Measurements from ENCODE around the gene CCND2.

The CCND2 gene

GRCh38 chr12:4265280-4265679 is 8.3 kb upstream of the CCND2 start:
- Histone ChIP-seq H3K9me3 (ENCODE audit: low read depth, low read length) (no peaks in the 10 kb centered on the region), H3K36me3 (ENCODE audit: insufficient read depth, low read length) (no peaks in the 10 kb centered on the region), H3K4me3 (no peak overlapping the region), H3K9ac (ENCODE audit: insufficient read length) (no peak overlapping the region), H3K27ac (no peak overlapping the region)
- TF ChIP-seq POLR2AphosphoS5 (IDR thresholded peaks at IDR 0.05; ENCODE audit: borderline replicate concordance, low read depth, low read length) = no peak
- TF ChIP-seq EZH2 (IDR thresholded peaks at IDR 0.05) = no peak
- no peak for TF ChIP-seq FOXP2 (optimal IDR thresholded peaks at IDR 0.05; ENCODE audit: control extremely low read depth, extremely low read length, insufficient read depth)
- DNase-seq (ENCODE audit: low read depth, low spot score) = no peak

GRCh38 chr12:4266990-4267389 is 6.6 kb upstream of the CCND2 start:
- Histone ChIP-seq H3K9me3 (ENCODE audit: low read depth, low read length) (no peaks in the 10 kb centered on the region), H3K4me3 (no peak overlapping the region), H3K27ac (no peak overlapping the region), H3K9ac (ENCODE audit: insufficient read length) (no peak overlapping the region), H3K36me3 (ENCODE audit: insufficient read depth, low read length) (no peaks in the 10 kb centered on the region)
- TF ChIP-seq FOXP2 (optimal IDR thresholded peaks at IDR 0.05; ENCODE audit: control extremely low read depth, extremely low read length, insufficient read depth) = no peak
- TF ChIP-seq POLR2AphosphoS5 (IDR thresholded peaks at IDR 0.05; ENCODE audit: borderline replicate concordance, low read depth, low read length) = no peak
- TF ChIP-seq EZH2 (IDR thresholded peaks at IDR 0.05) = no peak
- no peak for DNase-seq (ENCODE audit: low read depth, low spot score)

- Histone ChIP-seq H3K9me3 (ENCODE audit: low read depth, low read length) (no peaks in the 10 kb centered on the region), H3K36me3 (ENCODE audit: insufficient read depth, low read length) (no peaks in the 10 kb centered on the region), H3K9ac (ENCODE audit: insufficient read length) (no peak overlapping the region), H3K4me3 (no peak overlapping the region), H3K27ac (no peak overlapping the region)
- TF ChIP-seq FOXP2 (optimal IDR thresholded peaks at IDR 0.05; ENCODE audit: control extremely low read depth, extremely low read length, insufficient read depth) (no peak), POLR2AphosphoS5 (IDR thresholded peaks at IDR 0.05; ENCODE audit: borderline replicate concordance, low read depth, low read length) (no peak), EZH2 (IDR thresholded peaks at IDR 0.05) (no peak)
- DNase-seq (ENCODE audit: low read depth, low spot score) = no peak
Measured at GRCh38 chr12:4267704-4268328, 5.7 kb upstream of the CCND2 start.

GRCh38 chr12:4268329-4269181 is 5.0 kb upstream of the CCND2 start:
- peak overlapping the region; percentile 63 for H3K9ac ChIP-seq (ENCODE audit: insufficient read length)

GRCh38 chr12:4269279-4269991 is 4.1 kb upstream of the CCND2 start:
- TF ChIP-seq POLR2AphosphoS5 (IDR thresholded peaks at IDR 0.05; ENCODE audit: borderline replicate concordance, low read depth, low read length) (no peak), FOXP2 (optimal IDR thresholded peaks at IDR 0.05; ENCODE audit: control extremely low read depth, extremely low read length, insufficient read depth) (no peak)
- no peak for DNase-seq (ENCODE audit: low read depth, low spot score)
- H3K36me3 ChIP-seq (ENCODE audit: insufficient read depth, low read length) = no peaks in the 10 kb centered on the region
- H3K9me3 ChIP-seq (ENCODE audit: low read depth, low read length) = no peaks in the 10 kb centered on the region
- H3K4me3 ChIP-seq = peak overlapping the region; percentile 89
- H3K27ac ChIP-seq = no peak overlapping the region
- peak overlapping the region; percentile 62 for H3K9ac ChIP-seq (ENCODE audit: insufficient read length)

More at GRCh38 chr12:4268329-4269181, 5.0 kb upstream of the CCND2 start:
- Histone ChIP-seq H3K9me3 (ENCODE audit: low read depth, low read length) (no peaks in the 10 kb centered on the region), H3K27ac (no peak overlapping the region), H3K4me3 (peak overlapping the region; percentile 89), H3K36me3 (ENCODE audit: insufficient read depth, low read length) (no peaks in the 10 kb centered on the region)
- TF ChIP-seq FOXP2 (optimal IDR thresholded peaks at IDR 0.05; ENCODE audit: control extremely low read depth, extremely low read length, insufficient read depth) = no peak
- TF ChIP-seq EZH2 (IDR thresholded peaks at IDR 0.05) = no peak
- TF ChIP-seq POLR2AphosphoS5 (IDR thresholded peaks at IDR 0.05; ENCODE audit: borderline replicate concordance, low read depth, low read length) = no peak
- no peak for DNase-seq (ENCODE audit: low read depth, low spot score)

- DNase-seq (ENCODE audit: low read depth, low spot score) = no peak
- no peak overlapping the region for H3K4me3 ChIP-seq
- no peak overlapping the region for H3K9ac ChIP-seq (ENCODE audit: insufficient read length)
- H3K9me3 ChIP-seq (ENCODE audit: low read depth, low read length) = no peaks in the 10 kb centered on the region
- no peak for TF ChIP-seq FOXP2 (optimal IDR thresholded peaks at IDR 0.05; ENCODE audit: control extremely low read depth, extremely low read length, insufficient read depth)
- TF ChIP-seq POLR2AphosphoS5 (IDR thresholded peaks at IDR 0.05; ENCODE audit: borderline replicate concordance, low read depth, low read length) = no peak
- no peak for TF ChIP-seq EZH2 (IDR thresholded peaks at IDR 0.05)
- no peak overlapping the region for H3K27ac ChIP-seq
- H3K36me3 ChIP-seq (ENCODE audit: insufficient read depth, low read length) = no peaks in the 10 kb centered on the region
Measured at GRCh38 chr12:4270016-4270830, 3.3 kb upstream of the CCND2 start.

- no peak for DNase-seq (ENCODE audit: low read depth, low spot score)
- Histone ChIP-seq H3K27ac (no peak overlapping the region), H3K9ac (ENCODE audit: insufficient read length) (no peak overlapping the region)
Measured at GRCh38 chr12:4270831-4271716, 2.5 kb upstream of the CCND2 start.

More at GRCh38 chr12:4270831-4271716, 2.5 kb upstream of the CCND2 start:
- H3K4me3 ChIP-seq = no peak overlapping the region
- peaks cover 4% of the 10 kb centered on the region for H3K36me3 ChIP-seq (ENCODE audit: insufficient read depth, low read length)
- TF ChIP-seq FOXP2 (optimal IDR thresholded peaks at IDR 0.05; ENCODE audit: control extremely low read depth, extremely low read length, insufficient read depth) = no peak
- no peak for TF ChIP-seq POLR2AphosphoS5 (IDR thresholded peaks at IDR 0.05; ENCODE audit: borderline replicate concordance, low read depth, low read length)
- no peak for TF ChIP-seq EZH2 (IDR thresholded peaks at IDR 0.05)
- H3K9me3 ChIP-seq (ENCODE audit: low read depth, low read length) = no peaks in the 10 kb centered on the region
